Measurements from ENCODE around the gene DNAJC7.
"Not testable (repeated sequence)": the region's sequence is repeated elsewhere in the genome, so short reads cannot be mapped to it uniquely, and the experiment has no call there.

The DNAJC7 gene

GRCh38 chr17:41939044-41939692 is 78.1 kb downstream of the DNAJC7 start:
- H3K27ac ChIP-seq (ENCODE audit: insufficient read depth, low read depth, low read length, poor library complexity, severe bottlenecking) = no peak overlapping the region
- H3K4me3 ChIP-seq (ENCODE audit: insufficient read depth, low read depth, low read length) = no peak overlapping the region
- no peaks in the 10 kb centered on the region for H3K4me1 ChIP-seq (ENCODE audit: control insufficient read depth, insufficient read depth, low read length)
- H3K27me3 ChIP-seq (ENCODE audit: control insufficient read depth, insufficient read depth, low read length, poor library complexity, severe bottlenecking) = no peaks in the 10 kb centered on the region
- peaks cover 10% of the 10 kb centered on the region for H3K36me3 ChIP-seq (ENCODE audit: control insufficient read depth, insufficient read depth, low read length)
- no peaks in the 10 kb centered on the region for H3K9me3 ChIP-seq (ENCODE audit: control insufficient read depth, low read length)
- WGBS, 2 experiments = 93 to 94% methylated on average over 4 of the region's 4 CpGs

DNA sequence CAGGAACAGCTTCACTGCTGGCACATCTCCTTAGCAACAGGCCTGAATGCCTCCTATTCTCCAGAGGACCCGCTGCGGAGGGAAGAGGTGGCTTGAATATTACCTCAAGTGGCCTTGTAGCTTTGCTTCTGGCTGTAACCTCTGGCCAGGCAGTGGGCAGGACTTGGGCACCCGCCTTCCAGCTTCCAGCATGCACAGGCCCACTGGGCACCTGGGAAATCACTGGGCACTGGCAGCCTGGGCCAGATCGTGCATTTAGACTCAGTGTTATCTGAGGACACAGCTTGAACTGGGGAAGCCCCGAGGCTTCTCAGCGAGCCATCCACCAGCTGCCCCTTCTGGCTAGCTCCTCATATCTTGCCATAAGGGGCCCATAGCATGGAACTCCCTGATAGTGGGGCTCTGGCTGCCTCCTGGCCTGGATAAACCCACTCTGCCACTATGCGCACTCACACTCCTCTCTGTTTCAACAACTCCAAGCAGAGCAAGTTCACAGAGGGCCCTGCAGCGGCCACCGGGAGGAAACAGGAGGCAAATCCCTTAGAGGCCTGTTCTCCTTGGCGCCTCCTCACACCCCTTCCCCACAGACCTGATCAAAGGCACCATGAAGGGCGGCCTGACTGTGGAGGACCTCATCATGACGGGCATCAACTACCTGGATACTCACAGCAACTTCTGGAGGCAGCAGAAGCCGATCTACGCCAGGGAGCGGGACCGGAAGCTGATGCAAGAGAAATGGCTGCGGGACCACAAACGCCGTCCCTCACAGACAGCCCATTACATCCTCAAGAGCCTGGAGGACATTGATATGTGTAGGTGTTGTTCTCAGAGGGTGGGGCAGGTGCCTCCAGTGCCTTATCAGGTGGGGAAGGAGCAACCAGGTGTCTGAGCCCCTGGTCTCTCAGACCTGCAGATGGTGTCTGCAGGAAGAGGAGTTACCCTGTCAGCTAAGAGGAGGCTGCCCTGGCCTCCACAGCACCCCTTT is 79.0 kb downstream of the DNAJC7 start:
- Histone ChIP-seq H3K36me3 (ENCODE audit: control insufficient read depth, insufficient read depth, low read length) (peaks cover 10% of the 10 kb centered on the region), H3K9me3 (ENCODE audit: control insufficient read depth, low read length) (no peaks in the 10 kb centered on the region), H3K4me3 (ENCODE audit: insufficient read depth, low read depth, low read length) (no peak overlapping the region), H3K27ac (ENCODE audit: insufficient read depth, low read depth, low read length, poor library complexity, severe bottlenecking) (no peak overlapping the region), H3K4me1 (ENCODE audit: control insufficient read depth, insufficient read depth, low read length) (no peaks in the 10 kb centered on the region), H3K27me3 (ENCODE audit: control insufficient read depth, insufficient read depth, low read length, poor library complexity, severe bottlenecking) (no peaks in the 10 kb centered on the region)
- 93% methylated on average over 19 of the region's 19 CpGs for WGBS, 2 experiments

DNA sequence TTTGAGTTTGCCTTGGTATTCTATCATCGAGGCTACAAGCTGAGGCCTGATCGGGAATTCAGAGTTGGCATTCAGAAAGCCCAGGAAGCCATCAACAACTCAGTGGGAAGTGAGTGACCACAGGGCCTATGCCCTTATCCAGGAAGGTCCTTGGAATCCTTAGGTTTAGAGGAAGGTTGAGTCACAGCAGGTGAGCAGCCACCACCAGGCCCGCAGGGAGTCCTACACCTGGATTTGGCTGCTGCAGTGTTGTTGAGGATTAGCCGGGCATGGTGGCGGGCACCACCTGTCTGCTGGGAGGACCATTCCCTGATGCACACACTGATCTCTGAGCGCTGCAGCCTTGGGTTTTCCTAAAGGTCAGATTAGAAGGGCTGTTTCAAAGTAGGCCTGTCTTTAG is 81.6 kb downstream of the DNAJC7 start:
- Histone ChIP-seq H3K4me3 (ENCODE audit: insufficient read depth, low read depth, low read length) (no peak overlapping the region), H3K4me1 (ENCODE audit: control insufficient read depth, insufficient read depth, low read length) (peaks cover 6% of the 10 kb centered on the region), H3K9me3 (ENCODE audit: control insufficient read depth, low read length) (no peaks in the 10 kb centered on the region), H3K36me3 (ENCODE audit: control insufficient read depth, insufficient read depth, low read length) (peaks cover 10% of the 10 kb centered on the region), H3K27me3 (ENCODE audit: control insufficient read depth, insufficient read depth, low read length, poor library complexity, severe bottlenecking) (no peaks in the 10 kb centered on the region), H3K27ac (ENCODE audit: insufficient read depth, low read depth, low read length, poor library complexity, severe bottlenecking) (no peak overlapping the region)
- 90 to 93% methylated on average over 6 of the region's 6 CpGs for WGBS, 2 experiments

GRCh38 chr17:41932816-41933389 is 84.3 kb downstream of the DNAJC7 start:
- Histone ChIP-seq H3K9me3 (ENCODE audit: control insufficient read depth, low read length) (no peaks in the 10 kb centered on the region), H3K27me3 (ENCODE audit: control insufficient read depth, insufficient read depth, low read length, poor library complexity, severe bottlenecking) (no peaks in the 10 kb centered on the region), H3K4me3 (ENCODE audit: insufficient read depth, low read depth, low read length) (no peak overlapping the region), H3K36me3 (ENCODE audit: control insufficient read depth, insufficient read depth, low read length) (peaks cover 10% of the 10 kb centered on the region), H3K4me1 (ENCODE audit: control insufficient read depth, insufficient read depth, low read length) (peaks cover 6% of the 10 kb centered on the region), H3K27ac (ENCODE audit: insufficient read depth, low read depth, low read length, poor library complexity, severe bottlenecking) (no peak overlapping the region)
- 76 to 83% methylated on average over 2 of the region's 2 CpGs for WGBS, 2 experiments

DNA sequence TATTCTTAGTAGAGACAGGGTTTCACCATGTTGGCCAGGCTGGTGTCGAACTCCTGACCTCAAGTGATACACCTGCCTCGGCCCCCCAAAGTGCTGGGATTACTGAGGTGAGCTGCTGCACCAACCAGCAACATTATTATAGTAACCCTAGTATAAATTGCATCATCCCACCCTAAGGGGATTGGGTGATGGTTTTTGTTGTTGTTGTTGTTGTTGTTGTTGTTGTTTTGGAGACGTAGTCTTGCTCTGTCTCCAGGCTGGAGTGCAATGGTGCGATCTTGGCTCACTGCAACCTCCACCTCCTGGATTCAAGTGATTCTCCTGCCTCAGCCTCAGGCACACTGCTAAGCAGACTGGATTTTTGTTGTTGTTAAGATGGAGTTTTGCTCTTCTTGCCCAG is 85.5 kb downstream of the DNAJC7 start:
- not testable (repeated sequence) for H3K27me3 ChIP-seq (ENCODE audit: control insufficient read depth, insufficient read depth, low read length, poor library complexity, severe bottlenecking); H3K27ac ChIP-seq (ENCODE audit: insufficient read depth, low read depth, low read length, poor library complexity, severe bottlenecking); H3K36me3 ChIP-seq (ENCODE audit: control insufficient read depth, insufficient read depth, low read length); H3K9me3 ChIP-seq (ENCODE audit: control insufficient read depth, low read length); H3K4me3 ChIP-seq (ENCODE audit: insufficient read depth, low read depth, low read length); H3K4me1 ChIP-seq (ENCODE audit: control insufficient read depth, insufficient read depth, low read length)
- WGBS, 2 experiments = 89 to 92% methylated on average over 4 of the region's 4 CpGs

- H3K36me3 ChIP-seq (ENCODE audit: control insufficient read depth, insufficient read depth, low read length); H3K9me3 ChIP-seq (ENCODE audit: control insufficient read depth, low read length); H3K4me1 ChIP-seq (ENCODE audit: control insufficient read depth, insufficient read depth, low read length); H3K27me3 ChIP-seq (ENCODE audit: control insufficient read depth, insufficient read depth, low read length, poor library complexity, severe bottlenecking): not testable (repeated sequence)
- peak overlapping the region; percentile 76 for H3K27ac ChIP-seq (ENCODE audit: insufficient read depth, low read depth, low read length, poor library complexity, severe bottlenecking)
- peak overlapping the region; percentile 69 for H3K4me3 ChIP-seq (ENCODE audit: insufficient read depth, low read depth, low read length)
- 60 to 69% methylated on average over 18 of the region's 18 CpGs for WGBS, 2 experiments
Observed at GRCh38 chr17:41930833-41931156, 86.4 kb downstream of the DNAJC7 start.

DNA sequence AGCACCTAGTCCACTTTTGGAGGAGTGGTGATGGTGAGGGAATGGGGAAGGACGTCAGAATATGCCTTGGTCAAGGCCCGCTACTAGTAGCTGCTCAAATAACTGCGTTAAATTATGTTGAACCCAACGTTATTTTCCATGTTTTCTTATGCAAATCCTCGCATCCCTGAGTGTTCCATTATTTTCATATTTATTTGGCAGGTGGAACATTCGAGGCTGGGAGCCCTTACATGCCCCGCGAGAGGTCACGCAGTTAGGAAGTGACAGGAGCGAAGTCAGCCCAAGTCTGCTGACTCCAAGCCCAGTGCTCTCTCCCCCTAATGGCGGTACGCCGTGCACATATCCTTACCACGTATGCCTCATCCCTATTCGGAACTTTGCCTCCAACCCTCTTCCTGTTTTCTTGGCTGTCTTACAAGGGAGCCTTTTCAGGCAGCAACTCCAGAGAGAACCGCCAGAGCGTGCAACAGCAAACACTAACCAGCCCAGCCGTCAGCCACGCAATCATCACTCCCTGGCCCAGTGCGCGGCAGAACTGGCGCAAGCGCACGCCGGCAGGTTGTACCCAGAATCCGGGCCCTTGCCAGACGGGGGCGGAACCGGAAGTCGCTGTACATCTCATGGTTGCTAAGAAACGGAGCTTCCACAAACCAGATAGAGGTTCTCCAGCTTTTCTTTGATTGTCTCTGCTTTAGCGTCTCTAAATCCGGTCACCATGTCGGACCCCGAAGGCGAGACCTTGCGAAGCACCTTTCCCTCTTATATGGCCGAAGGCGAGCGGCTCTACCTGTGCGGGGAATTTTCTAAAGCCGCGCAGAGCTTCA is 87.0 kb downstream of the DNAJC7 start, which contains the start of gene ODAD4:
Gene ODAD4, plus strand, starts transcription at position 609 of the 824 bp plus-strand sequence. Its CDS starts 107 bp downstream, at position 716.
- Histone ChIP-seq H3K27ac (ENCODE audit: insufficient read depth, low read depth, low read length, poor library complexity, severe bottlenecking) (peak within 1 kb of the TSS; percentile 76), H3K9me3 (ENCODE audit: control insufficient read depth, low read length) (no peaks in the 10 kb centered on the region), H3K36me3 (ENCODE audit: control insufficient read depth, insufficient read depth, low read length) (no peaks in the 10 kb centered on the region), H3K4me3 (ENCODE audit: insufficient read depth, low read depth, low read length) (peak within 1 kb of the TSS; percentile 69), H3K27me3 (ENCODE audit: control insufficient read depth, insufficient read depth, low read length, poor library complexity, severe bottlenecking) (no peaks in the 10 kb centered on the region), H3K4me1 (ENCODE audit: control insufficient read depth, insufficient read depth, low read length) (peaks cover 6% of the 10 kb centered on the region)
- WGBS, 2 experiments = 3% methylated on average over 43 of the region's 43 CpGs

GRCh38 chr17:41928693-41929251 is 88.5 kb downstream of the DNAJC7 start:
- Histone ChIP-seq H3K4me1 (ENCODE audit: control insufficient read depth, insufficient read depth, low read length) (peaks cover 6% of the 10 kb centered on the region), H3K27ac (ENCODE audit: insufficient read depth, low read depth, low read length, poor library complexity, severe bottlenecking) (no peak overlapping the region), H3K27me3 (ENCODE audit: control insufficient read depth, insufficient read depth, low read length, poor library complexity, severe bottlenecking) (no peaks in the 10 kb centered on the region), H3K4me3 (ENCODE audit: insufficient read depth, low read depth, low read length) (no peak overlapping the region), H3K9me3 (ENCODE audit: control insufficient read depth, low read length) (no peaks in the 10 kb centered on the region), H3K36me3 (ENCODE audit: control insufficient read depth, insufficient read depth, low read length) (no peaks in the 10 kb centered on the region)
- 77 to 79% methylated on average over 6 of the region's 6 CpGs for WGBS, 2 experiments
